OCI-LY3 (cell line): ENCODE measurements around the gene HGS.

Experiments used
- CTCF ChIP-seq: fragments of 200-600, 300-600 bp; sonication (generic); IDR thresholded peaks from 2 replicates; pipeline ENCODE4 v1.5.1; 2014; ENCODE audit warnings: antibody characterized with exemption, low read length, low read depth
- EZH2phosphoT487 ChIP-seq: fragments of 200-600 bp; shearing (Covaris generic); IDR thresholded peaks from 2 replicates; pipeline ENCODE4 v1.6.1; 2018; ENCODE audit warnings: antibody characterized with exemption, mixed run types, low read depth

DNA sequence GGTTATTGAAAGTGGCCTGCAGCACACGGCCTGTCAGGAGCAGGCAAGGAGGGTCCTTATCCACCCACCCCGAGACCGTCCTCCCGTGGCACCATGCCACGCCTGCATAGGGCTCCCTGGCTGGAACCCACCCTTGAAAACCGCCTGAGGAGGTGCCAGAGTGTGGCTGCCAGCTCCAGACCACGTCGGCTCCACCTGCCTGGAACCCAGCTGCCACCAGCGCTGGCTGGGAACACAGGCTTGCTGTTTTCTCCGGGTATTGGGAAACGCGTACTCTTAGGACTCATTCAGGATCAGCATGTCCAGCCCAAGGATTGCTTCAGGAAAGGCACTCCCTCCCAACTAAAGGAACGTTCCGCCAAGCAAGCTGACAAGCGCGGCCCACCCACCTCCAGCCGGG lies 6.9 kb upstream of the HGS start:
- TF ChIP-seq CTCF, result no peak
- no peak for TF ChIP-seq EZH2phosphoT487
